Transverse colon (tissue), 3 donors: ENCODE measurements around the gene RAB11FIP5.

ENCODE experiments used
- EP300 ChIP-seq: sonication (generic); formaldehyde crosslinking; IDR thresholded peaks from one replicate; pipeline ENCODE4 v1.6.1; 2017; ENCODE audit warnings: antibody characterized with exemption, low read depth
- POLR2A ChIP-seq: fragments of 450-650 bp; IDR thresholded peaks from one replicate; pipeline ENCODE4 v1.6.1; 2016; ENCODE audit warnings: antibody characterized with exemption, mild to moderate bottlenecking, moderate library complexity
- TF ChIP-seq, protein P1 (sequence below), 5 experiments: fragments of 200-600 bp in 3 of 5; fragments of 450-650 bp in 2 of 5; sonication (generic) in 3 of 5; IDR thresholded peaks; 1 replicate in 2 of 5; 2 replicates in 3 of 5; pipeline ENCODE4 v1.5.1; 2016 to 2017; ENCODE audit warnings: antibody characterized with exemption in 5 of 5, inconsistent platforms in 3 of 5, mild to moderate bottlenecking in 2 of 5, moderate library complexity in 1 of 5

- no peak for TF ChIP-seq POLR2A
- TF ChIP-seq, protein P1, sequence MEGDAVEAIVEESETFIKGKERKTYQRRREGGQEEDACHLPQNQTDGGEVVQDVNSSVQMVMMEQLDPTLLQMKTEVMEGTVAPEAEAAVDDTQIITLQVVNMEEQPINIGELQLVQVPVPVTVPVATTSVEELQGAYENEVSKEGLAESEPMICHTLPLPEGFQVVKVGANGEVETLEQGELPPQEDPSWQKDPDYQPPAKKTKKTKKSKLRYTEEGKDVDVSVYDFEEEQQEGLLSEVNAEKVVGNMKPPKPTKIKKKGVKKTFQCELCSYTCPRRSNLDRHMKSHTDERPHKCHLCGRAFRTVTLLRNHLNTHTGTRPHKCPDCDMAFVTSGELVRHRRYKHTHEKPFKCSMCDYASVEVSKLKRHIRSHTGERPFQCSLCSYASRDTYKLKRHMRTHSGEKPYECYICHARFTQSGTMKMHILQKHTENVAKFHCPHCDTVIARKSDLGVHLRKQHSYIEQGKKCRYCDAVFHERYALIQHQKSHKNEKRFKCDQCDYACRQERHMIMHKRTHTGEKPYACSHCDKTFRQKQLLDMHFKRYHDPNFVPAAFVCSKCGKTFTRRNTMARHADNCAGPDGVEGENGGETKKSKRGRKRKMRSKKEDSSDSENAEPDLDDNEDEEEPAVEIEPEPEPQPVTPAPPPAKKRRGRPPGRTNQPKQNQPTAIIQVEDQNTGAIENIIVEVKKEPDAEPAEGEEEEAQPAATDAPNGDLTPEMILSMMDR (IDR thresholded peaks at IDR 0.05), result no peak
- no peak for TF ChIP-seq EP300
Measured at GRCh38 chr2:73133566-73134197, 20.9 kb upstream of the RAB11FIP5 start.
